ENCODE data around the gene GPD2. TPM values are rescaled to one million over a fixed set of nuclear protein-coding genes. Genes with fewer than 3 reads are reported as not detected.

Gene GPD2
- total and polyA plus RNA-seq, 2 donors from 2014 or later: 6.2 to 32.3 TPM

DNA sequence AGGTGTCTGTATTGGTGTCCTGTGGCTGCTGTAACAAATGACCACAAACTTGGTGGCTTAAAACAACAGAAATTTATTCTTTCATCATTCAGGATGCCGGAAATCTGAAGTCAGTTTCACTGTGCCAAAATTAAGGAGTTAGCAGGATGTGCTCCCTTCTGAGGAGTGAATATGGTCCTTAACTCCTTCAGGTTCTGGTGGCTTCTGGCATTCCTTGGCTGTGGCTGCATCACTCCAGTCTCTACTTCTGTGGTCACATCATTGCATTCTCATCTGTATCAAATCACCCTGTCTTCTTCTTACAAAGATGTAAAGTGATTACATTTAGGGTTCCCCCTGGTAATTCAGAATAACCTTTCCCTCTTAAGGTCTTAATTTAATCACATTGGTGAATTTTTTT, 12.6 kb downstream of the GPD2 start:
- DNase-seq: no peak
- intact Hi-C loops (cut with DNase I): no loop called here
- Histone ChIP-seq H3K36me3 (ENCODE audit: control insufficient read depth in 2 of 3, insufficient read depth in 3 of 3, low read length in 3 of 3) (no peaks in the 10 kb centered on the region), H3K27me3 (ENCODE audit: control insufficient read depth, insufficient read depth, low read length) (no peaks in the 10 kb centered on the region), H3K4me3 (ENCODE audit: low read length in 3 of 3) (no peak overlapping the region), H3K27ac (ENCODE audit: low read depth in 2 of 2, low read length in 2 of 2) (no peak overlapping the region), H3K9ac (ENCODE audit: low read length in 3 of 3) (no peak overlapping the region), H3K4me1 (ENCODE audit: control insufficient read depth in 2 of 3, insufficient read depth in 2 of 3, low read depth in 1 of 3, low read length in 3 of 3) (no peaks in the 10 kb centered on the region), H3K9me3 (ENCODE audit: control insufficient read depth in 2 of 3, insufficient read depth in 1 of 3, low read length in 3 of 3) (no peaks in the 10 kb centered on the region)
- TF ChIP-seq CTCF (IDR thresholded peaks at IDR 0.05; ENCODE audit: borderline replicate concordance, extremely low read depth, insufficient read depth): no peak
- FAIRE-seq: no peak

DNA sequence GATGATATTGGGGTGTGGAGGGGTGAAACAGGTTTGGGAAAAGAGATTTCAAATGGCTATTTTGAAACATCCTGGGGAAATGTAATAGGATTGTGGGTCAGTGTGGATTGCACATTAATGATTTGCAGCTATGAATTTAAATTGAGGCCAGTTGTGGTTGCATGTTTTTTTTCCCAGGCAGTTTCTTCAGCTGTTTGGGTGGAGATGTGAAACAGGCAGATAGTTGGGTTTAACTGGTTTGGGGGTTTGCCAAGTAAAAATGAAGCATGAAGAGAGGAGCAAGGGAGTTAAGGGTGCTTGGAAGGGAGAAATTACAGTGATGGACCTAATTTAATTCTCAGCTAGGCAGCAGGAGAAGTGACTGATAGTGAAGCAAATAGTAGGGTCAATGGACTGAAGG, 16.8 kb downstream of the GPD2 start:
- H3K27me3 ChIP-seq (ENCODE audit: control insufficient read depth, insufficient read depth, low read length): no peaks in the 10 kb centered on the region
- no peak for FAIRE-seq
- H3K36me3 ChIP-seq (ENCODE audit: control insufficient read depth in 2 of 3, insufficient read depth in 3 of 3, low read length in 3 of 3): no peaks in the 10 kb centered on the region
- DNase-seq: no peak
- H3K4me1 ChIP-seq (ENCODE audit: control insufficient read depth in 2 of 3, insufficient read depth in 2 of 3, low read depth in 1 of 3, low read length in 3 of 3): peaks cover 0 to 4% (median 4%) of the 10 kb centered on the region in 3 donors
- TF ChIP-seq CTCF (IDR thresholded peaks at IDR 0.05; ENCODE audit: borderline replicate concordance, extremely low read depth, insufficient read depth): no peak
- H3K9ac ChIP-seq (ENCODE audit: low read length in 3 of 3): no peak overlapping the region
- intact Hi-C loops (cut with DNase I): no loop called here
- no peak overlapping the region for H3K4me3 ChIP-seq (ENCODE audit: low read length in 3 of 3)
- no peak overlapping the region for H3K27ac ChIP-seq (ENCODE audit: low read depth in 2 of 2, low read length in 2 of 2)
- no peaks in the 10 kb centered on the region for H3K9me3 ChIP-seq (ENCODE audit: control insufficient read depth in 2 of 3, insufficient read depth in 1 of 3, low read length in 3 of 3)

DNA sequence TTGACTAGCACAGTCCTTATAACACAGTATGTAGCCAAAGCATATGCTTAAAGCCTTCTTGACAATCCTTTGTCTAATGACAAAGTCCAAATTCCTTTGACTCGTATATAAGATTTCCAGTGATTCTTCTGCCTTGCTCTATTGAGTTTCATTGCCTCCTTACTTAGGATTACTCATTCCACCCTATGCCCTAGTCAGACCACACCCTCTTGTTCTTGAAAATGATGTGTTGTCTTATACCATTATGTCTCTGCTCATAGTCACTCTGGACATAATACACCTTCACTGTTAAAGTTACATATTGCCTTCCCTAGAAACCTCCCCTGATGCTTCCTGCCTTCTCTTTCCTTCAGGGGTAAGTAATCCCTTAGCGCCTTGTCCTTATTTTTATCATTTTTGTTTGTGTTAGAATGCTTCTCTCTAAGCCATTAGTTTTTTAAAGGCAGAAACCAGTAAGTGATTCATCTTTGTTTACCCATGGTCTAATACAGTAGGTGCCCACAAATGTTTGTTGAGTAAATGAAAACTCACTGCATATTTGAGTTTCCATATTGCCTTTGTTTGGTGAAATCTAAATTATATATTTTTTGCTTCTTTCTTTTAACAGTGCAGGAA, 19.3 kb downstream of the GPD2 start:
- Histone ChIP-seq H3K27me3 (ENCODE audit: control insufficient read depth, insufficient read depth, low read length) (no peaks in the 10 kb centered on the region), H3K9me3 (ENCODE audit: control insufficient read depth in 2 of 3, insufficient read depth in 1 of 3, low read length in 3 of 3) (no peaks in the 10 kb centered on the region), H3K4me3 (ENCODE audit: low read length in 3 of 3) (no peak overlapping the region), H3K9ac (ENCODE audit: low read length in 3 of 3) (no peak overlapping the region), H3K4me1 (ENCODE audit: control insufficient read depth in 2 of 3, insufficient read depth in 2 of 3, low read depth in 1 of 3, low read length in 3 of 3) (peaks cover 0 to 4% (median 4%) of the 10 kb centered on the region in 3 donors), H3K27ac (ENCODE audit: low read depth in 2 of 2, low read length in 2 of 2) (no peak overlapping the region), H3K36me3 (ENCODE audit: control insufficient read depth in 2 of 3, insufficient read depth in 3 of 3, low read length in 3 of 3) (no peaks in the 10 kb centered on the region)
- intact Hi-C loops (cut with DNase I): no loop called here
- FAIRE-seq (no peak), DNase-seq (no peak)
- no peak for TF ChIP-seq CTCF (IDR thresholded peaks at IDR 0.05; ENCODE audit: borderline replicate concordance, extremely low read depth, insufficient read depth)

- intact Hi-C loops (cut with DNase I): no loop called here
- TF ChIP-seq CTCF (IDR thresholded peaks at IDR 0.05; ENCODE audit: borderline replicate concordance, extremely low read depth, insufficient read depth): no peak
- no peak for DNase-seq
- no peaks in the 10 kb centered on the region for H3K27me3 ChIP-seq (ENCODE audit: control insufficient read depth, insufficient read depth, low read length)
- no peak overlapping the region for H3K4me3 ChIP-seq (ENCODE audit: low read length in 3 of 3)
- H3K9me3 ChIP-seq (ENCODE audit: control insufficient read depth in 2 of 3, insufficient read depth in 1 of 3, low read length in 3 of 3): no peaks in the 10 kb centered on the region
- H3K36me3 ChIP-seq (ENCODE audit: control insufficient read depth in 2 of 3, insufficient read depth in 3 of 3, low read length in 3 of 3): no peaks in the 10 kb centered on the region
- FAIRE-seq: no peak
- H3K4me1 ChIP-seq (ENCODE audit: control insufficient read depth in 2 of 3, insufficient read depth in 2 of 3, low read depth in 1 of 3, low read length in 3 of 3): peaks cover 0 to 4% (median 4%) of the 10 kb centered on the region in 3 donors
- H3K9ac ChIP-seq (ENCODE audit: low read length in 3 of 3): no peak overlapping the region
- H3K27ac ChIP-seq (ENCODE audit: low read depth in 2 of 2, low read length in 2 of 2): no peak overlapping the region
Measured at GRCh38 chr2:156456616-156457015, 20.4 kb downstream of the GPD2 start.

All from kidney (tissue), 14 donors.